GM21737 (cell line): Measurements from ENCODE around the gene ZNF143.
A peak's percentile ranks its signal among the peaks of the same experiment; 100 is the strongest.
"Not testable (repeated sequence)": the region's sequence is repeated elsewhere in the genome, so short reads cannot be mapped to it uniquely, and the experiment has no call there.

Source experiments
- ATAC-seq: cut with Tn5 transposase; IDR thresholded peaks from one replicate; pipeline ENCODE4 v1.9.1; 2021; ENCODE audit warnings: mild to moderate bottlenecking, moderate library complexity; ENCODE audit not compliant: unreplicated experiment

ZNF143 gene

GRCh38 chr11:9535189-9535781 lies 74.5 kb downstream of the ZNF143 start:
- ATAC-seq, result no peak

GRCh38 chr11:9538548-9538947 lies 77.7 kb downstream of the ZNF143 start:
- no peak for ATAC-seq

- ATAC-seq, result not testable (repeated sequence)
Observed at GRCh38 chr11:9549216-9549615, 88.4 kb downstream of the ZNF143 start.

- ATAC-seq, result no peak
Observed at GRCh38 chr11:9550191-9550628, 89.4 kb downstream of the ZNF143 start.

GRCh38 chr11:9561279-9561982 lies 100.6 kb downstream of the ZNF143 start:
- no peak for ATAC-seq

DNA sequence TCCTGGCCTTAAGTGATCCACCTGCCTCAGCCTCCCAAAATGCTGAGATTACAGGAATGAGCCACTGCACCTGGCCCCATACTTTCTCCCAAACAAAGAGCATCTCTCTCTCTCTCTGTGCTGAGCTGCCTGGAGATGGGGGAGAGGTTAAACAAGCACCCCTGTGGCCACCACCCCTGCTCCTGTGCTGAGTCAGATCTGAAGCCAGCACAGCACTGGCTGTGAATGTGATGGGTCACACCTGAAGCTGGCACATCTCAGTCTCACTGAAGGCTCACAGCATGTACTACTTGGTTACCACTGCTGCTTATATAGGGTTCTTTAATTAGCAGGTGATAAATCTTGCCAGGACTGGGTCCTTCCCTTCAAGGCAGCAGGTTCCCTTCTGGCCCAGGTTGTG lies 101.9 kb downstream of the ZNF143 start:
- ATAC-seq, result no peak

- no peak for ATAC-seq
Observed at GRCh38 chr11:9563196-9563730, 102.5 kb downstream of the ZNF143 start.

GRCh38 chr11:9565822-9566560 lies 105.2 kb downstream of the ZNF143 start:
- peak; percentile 82 for ATAC-seq

GRCh38 chr11:9566561-9567063 lies 105.8 kb downstream of the ZNF143 start:
- no peak for ATAC-seq

DNA sequence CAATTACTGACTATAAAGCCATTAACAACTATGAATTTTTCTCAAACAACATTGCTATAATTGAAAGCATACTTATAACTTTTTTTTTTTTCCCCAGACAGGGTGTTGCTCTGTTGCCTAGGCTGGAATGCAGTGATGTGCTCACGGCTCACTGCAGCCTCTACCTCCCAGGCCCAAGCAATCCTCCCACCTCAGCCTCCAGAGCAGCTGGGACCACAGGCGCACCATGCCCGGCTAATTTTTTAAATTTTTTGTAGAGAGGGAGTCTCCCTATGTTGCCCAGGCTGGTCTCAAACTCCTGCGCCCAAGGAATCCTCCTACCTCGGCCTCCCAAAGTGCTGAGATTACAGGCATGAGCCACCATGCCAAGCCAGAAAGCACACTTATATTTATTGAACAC lies 106.6 kb downstream of the ZNF143 start:
- ATAC-seq, result no peak

DNA sequence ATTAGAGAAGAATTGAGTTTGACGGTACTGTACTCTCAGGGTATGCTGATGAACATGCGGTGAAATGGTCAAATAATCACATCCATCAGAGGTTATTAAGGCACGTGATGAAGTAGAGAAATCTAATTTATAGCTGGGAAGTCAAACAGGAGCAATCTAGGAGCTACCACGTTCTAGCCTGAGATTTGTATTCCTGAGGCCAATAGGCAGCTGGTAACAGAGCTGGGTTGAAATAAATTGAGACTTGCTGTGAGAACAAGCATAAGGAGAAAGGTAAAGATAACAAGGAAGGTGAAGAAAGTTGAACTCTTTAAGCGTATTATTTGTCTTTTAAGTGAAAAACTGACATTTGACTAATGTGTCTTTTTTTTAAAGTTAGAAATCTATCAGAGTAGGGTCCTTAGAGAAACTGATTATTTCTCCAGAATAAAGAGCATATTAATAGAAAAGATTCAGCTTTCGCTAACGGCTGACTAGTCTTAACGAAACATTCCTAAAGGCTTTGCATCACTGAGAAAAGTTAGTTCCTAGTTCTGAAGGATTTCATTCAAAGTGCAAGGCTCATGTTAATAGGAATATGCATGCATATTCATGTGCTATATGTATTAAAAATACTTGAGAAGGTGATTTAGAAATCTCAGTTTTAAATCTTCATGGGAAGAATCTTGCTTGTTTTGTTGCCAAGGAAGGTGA lies 107.5 kb downstream of the ZNF143 start:
- no peak for ATAC-seq

DNA sequence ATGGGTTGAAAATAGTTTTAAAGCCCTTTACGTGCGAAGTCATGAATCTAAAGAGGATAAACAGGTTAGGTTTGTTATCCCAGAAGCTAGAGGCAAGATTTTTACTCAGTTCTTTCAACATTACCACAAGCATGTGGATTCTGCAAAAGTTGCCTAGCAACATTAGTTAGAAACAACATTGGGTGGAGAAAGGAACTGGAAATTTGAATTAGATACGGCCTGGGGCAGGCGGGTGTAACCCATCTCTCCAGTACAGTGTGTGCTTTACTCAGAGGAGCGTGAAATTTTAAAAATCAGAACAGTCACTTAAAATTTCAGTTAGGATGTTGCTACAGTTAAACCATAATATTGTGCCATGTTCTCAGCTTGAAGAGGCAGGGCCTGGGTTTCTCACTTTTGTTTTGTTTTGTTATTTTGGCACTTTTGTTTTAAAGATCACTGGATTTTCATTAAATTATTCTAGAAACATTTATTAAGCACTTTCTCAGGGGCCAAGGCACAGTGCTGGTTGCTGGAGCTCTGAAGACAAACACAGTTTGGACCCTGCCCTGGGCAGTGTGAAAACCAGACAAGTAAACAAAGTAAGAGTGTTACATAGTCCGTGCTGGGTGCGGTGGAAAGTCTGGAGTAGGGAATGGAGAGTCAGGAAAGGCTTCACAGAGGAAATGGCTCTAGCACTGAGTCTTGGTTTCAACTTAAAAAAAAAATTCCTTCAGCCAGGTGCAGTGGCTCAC lies 108.2 kb downstream of the ZNF143 start:
- no peak for ATAC-seq

DNA sequence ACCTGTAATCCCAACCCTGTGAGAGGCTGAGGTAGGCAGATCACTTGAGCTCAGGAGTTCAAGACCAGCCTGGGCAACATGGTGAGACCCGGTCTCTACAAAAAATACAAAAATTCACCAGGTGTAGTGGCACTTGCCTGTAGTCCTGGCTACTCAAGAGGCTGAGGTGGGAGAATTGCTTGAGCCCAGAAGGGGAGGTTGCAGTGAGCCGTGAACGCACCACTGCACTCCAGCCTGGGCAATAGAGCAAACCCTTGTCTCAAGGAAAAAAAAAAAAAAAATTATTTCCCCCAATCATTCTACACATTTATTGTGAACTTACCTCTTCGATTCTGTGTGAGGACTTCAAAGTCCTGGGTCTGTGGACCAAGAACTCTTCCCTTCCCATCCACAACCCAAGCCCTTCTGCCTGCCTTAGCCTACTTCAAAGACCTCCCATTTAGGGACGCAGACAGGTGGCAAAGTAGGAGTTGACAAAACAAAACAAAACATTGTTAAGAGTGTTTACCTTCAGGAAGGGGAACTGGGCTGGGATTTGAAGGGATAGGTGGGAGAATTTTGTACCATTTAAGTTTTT lies 108.9 kb downstream of the ZNF143 start:
- ATAC-seq, result no peak

DNA sequence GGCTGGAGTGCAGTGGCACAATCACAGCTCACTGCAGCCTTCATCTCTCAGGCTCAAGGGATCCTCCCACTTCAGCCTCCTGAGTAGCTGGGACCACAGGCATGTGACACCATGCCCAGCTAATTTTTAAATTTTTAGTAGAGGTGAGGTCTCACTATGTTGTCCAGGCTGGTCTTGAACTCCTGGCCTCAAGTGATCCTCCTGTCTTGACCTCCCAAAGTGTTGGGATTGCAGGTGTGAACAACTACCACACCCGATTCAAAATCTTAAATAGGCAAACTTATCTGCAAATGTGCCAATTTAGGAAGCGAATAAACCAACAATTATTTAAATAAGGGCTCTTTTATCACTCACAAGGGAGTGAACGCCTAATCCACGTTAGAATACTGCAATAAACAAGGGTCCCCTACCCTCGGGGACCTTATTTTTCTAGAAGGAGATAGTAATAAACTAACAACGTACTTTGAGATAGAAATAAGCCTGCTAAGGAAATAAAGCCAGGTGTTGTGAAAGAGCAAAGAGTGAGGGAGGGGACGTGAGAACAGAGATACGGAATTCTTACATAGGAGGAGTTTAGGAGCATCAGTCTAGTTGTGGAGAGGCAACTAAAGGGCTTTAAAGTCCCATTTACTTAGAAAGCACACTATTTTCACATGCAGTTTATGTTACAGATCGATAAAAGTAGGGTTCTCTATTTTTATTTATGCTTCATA lies 109.7 kb downstream of the ZNF143 start:
- no peak for ATAC-seq

DNA sequence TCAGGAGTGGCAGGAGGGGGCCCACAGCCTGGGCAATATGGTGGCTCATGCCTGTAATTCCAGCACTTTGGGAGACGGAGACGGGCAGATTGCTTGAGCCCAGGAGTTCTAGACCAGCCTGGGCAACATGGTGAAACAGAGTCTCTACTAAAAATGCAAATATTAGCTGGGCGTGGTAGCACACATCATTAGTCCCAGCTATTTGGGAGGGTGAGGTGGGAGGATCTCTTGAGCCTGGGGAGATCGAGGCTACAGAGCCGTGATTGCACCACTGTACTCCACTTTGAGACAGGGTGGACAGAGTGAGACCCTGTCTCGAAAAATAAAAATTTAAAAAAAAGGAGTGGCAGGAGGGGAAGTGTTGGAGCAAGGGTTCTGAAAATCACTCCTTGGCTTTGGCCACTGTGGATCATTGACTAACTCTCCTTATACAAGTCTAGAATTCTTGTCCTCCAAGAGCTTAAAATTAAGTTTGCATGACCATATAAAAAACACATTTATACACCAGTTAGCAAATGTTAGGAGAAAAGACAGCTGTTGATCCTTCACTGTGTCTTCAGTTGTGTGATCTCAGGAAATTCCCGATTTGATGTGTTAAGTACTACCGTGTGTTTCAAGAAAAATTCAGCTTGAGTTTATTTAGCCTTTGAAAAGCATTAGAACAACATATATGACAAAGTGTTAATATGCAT lies 110.4 kb downstream of the ZNF143 start:
- no peak for ATAC-seq

GRCh38 chr11:9571763-9572115 lies 110.9 kb downstream of the ZNF143 start:
- ATAC-seq, result no peak

- peak; percentile 81 for ATAC-seq
Observed at GRCh38 chr11:9573052-9573774, 112.4 kb downstream of the ZNF143 start, which contains the start of gene WEE1. Gene WEE1 (plus strand): TSS chr11:9573670. CDS start chr11:9573934, 264 bp downstream.
